ENCODE data around the gene PPL. TPM values are rescaled to one million over a fixed set of nuclear protein-coding genes. Genes with fewer than 3 reads are reported as not detected.
A peak's percentile ranks its signal among the peaks of the same experiment; 100 is the strongest.

Gene PPL
- total and polyA plus RNA-seq, 8 donors, result 30.4 to 77.1 (median 37.2) TPM

DNA sequence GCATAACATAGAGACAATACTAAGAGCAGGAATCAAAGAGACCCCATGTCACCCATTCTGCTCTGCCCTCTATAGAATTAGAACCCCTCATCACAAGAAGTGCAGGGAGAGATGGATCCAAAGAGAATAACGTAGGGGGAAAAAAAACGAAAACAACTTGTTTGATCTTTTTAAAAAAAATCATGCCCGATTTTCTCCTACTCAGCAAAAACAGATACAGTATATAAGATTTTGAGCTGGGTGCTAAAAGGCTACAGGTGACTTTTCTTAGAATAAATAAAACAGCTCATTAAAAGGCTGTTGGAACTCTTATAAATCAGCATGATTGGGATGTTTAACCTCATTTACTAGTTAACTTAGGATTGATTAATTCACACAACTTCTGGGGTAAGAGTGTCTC, 72.2 kb downstream of the PPL start:
- ATAC-seq (no peak), DNase-seq (no peak)
- no peak overlapping the region for H3K4me3 ChIP-seq
- no peaks in the 10 kb centered on the region for H3K27me3 ChIP-seq
- H3K4me1 ChIP-seq, result peaks cover 0 to 51% of the 10 kb centered on the region in 2 donors
- TF ChIP-seq, protein P1, sequence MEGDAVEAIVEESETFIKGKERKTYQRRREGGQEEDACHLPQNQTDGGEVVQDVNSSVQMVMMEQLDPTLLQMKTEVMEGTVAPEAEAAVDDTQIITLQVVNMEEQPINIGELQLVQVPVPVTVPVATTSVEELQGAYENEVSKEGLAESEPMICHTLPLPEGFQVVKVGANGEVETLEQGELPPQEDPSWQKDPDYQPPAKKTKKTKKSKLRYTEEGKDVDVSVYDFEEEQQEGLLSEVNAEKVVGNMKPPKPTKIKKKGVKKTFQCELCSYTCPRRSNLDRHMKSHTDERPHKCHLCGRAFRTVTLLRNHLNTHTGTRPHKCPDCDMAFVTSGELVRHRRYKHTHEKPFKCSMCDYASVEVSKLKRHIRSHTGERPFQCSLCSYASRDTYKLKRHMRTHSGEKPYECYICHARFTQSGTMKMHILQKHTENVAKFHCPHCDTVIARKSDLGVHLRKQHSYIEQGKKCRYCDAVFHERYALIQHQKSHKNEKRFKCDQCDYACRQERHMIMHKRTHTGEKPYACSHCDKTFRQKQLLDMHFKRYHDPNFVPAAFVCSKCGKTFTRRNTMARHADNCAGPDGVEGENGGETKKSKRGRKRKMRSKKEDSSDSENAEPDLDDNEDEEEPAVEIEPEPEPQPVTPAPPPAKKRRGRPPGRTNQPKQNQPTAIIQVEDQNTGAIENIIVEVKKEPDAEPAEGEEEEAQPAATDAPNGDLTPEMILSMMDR (IDR thresholded peaks at IDR 0.05), result no peak
- H3K27ac ChIP-seq, result peak overlapping the region in 1 of 2 donors; percentile 71
- H3K36me3 ChIP-seq, result peaks cover 0 to 55% of the 10 kb centered on the region in 2 donors
- H3K9me3 ChIP-seq, result no peaks in the 10 kb centered on the region
- intact Hi-C loops (cut with DNase I), result no loop called here

DNA sequence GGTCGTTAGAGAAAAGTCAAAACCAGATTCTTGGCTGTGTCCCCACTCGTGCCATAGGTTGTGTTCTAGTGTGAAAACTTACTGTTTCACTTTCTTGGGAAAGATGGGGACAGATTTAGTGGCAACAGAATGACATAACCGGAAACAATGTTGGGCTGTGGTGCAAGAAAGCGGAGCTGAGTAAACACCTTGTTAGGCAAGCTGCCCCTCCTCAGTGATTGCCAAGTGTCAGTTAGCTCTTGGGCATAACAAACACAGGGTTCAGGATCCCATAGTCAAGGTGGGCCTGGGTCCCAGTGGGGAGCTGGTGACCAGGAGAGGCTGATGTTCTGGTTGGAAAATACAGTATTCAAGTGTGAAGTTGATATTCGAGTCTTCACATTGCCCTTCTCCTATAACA, 74.3 kb downstream of the PPL start:
- DNase-seq, result no peak
- peaks cover 0 to 44% of the 10 kb centered on the region in 2 donors for H3K4me1 ChIP-seq
- H3K27ac ChIP-seq, result peak overlapping the region in 1 of 2 donors; percentile 71
- intact Hi-C loops (cut with DNase I), result no loop called here
- TF ChIP-seq, protein P1 (IDR thresholded peaks at IDR 0.05), result no peak
- H3K27me3 ChIP-seq, result no peaks in the 10 kb centered on the region
- no peak overlapping the region for H3K4me3 ChIP-seq
- H3K9me3 ChIP-seq, result no peaks in the 10 kb centered on the region
- H3K36me3 ChIP-seq, result peaks cover 0 to 61% of the 10 kb centered on the region in 2 donors
- peak; percentile 71 for ATAC-seq

DNA sequence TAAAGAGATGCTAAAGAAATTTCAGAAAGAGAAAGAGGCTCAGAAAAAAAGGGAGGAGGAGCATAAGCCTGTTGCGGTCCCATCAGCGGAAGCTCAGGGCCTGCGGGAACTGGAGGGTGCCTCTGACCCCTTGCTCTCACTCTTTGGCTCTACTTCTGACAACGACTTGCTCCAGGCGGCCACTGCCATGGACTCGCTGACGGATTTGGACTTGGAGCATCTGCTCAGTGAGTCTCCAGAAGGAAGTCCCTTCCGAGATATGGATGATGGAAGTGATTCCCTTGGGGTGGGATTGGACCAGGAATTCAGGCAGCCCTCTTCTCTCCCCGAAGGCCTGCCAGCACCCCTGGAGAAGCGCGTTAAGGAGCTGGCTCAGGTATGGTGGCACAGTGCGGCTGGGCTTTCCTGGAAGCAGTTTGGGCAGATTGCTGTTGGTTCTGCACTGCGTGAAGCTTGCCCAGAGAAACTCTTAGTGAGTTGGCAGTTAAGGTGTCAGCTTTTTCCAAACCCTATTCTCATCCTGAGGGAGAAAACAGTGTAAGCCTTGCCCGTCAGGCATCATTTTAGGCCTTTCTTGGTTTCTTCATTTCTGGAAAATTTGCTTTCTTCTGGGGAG, 76.1 kb downstream of the PPL start:
- Histone ChIP-seq H3K4me3 (no peak overlapping the region), H3K36me3 (peaks cover 0 to 67% of the 10 kb centered on the region in 2 donors), H3K4me1 (peaks cover 0 to 44% of the 10 kb centered on the region in 2 donors), H3K27me3 (no peaks in the 10 kb centered on the region), H3K27ac (no peak overlapping the region), H3K9me3 (no peaks in the 10 kb centered on the region)
- no peak for DNase-seq
- TF ChIP-seq, protein P1 (IDR thresholded peaks at IDR 0.05), result no peak
- intact Hi-C loops (cut with DNase I), result no loop called here
- no peak for ATAC-seq

DNA sequence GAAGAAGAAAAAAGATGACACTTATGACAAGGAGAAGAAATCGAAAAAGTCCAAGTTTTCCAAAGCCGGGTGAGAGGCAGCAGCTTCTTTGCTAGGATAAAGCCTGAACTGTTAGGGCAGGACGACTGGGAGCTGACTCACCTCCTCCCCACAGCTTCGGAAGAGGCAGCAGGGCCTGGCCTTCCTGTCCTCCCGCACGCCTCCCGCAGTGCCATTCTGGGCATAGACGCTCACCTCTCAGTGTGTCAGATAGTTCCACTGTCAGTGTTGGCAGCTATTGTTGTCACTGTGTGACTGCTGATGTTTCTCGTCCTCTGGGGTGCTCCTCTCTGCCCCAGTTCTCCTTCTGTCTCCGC, 77.1 kb downstream of the PPL start:
- ATAC-seq (no peak), DNase-seq (no peak)
- Histone ChIP-seq H3K27me3 (no peaks in the 10 kb centered on the region), H3K4me1 (peaks cover 0 to 40% of the 10 kb centered on the region in 2 donors), H3K4me3 (no peak overlapping the region), H3K27ac (no peak overlapping the region), H3K9me3 (no peaks in the 10 kb centered on the region), H3K36me3 (peaks cover 0 to 76% of the 10 kb centered on the region in 2 donors)
- intact Hi-C loops (cut with DNase I), result no loop called here
- TF ChIP-seq, protein P1 (IDR thresholded peaks at IDR 0.05), result no peak

DNA sequence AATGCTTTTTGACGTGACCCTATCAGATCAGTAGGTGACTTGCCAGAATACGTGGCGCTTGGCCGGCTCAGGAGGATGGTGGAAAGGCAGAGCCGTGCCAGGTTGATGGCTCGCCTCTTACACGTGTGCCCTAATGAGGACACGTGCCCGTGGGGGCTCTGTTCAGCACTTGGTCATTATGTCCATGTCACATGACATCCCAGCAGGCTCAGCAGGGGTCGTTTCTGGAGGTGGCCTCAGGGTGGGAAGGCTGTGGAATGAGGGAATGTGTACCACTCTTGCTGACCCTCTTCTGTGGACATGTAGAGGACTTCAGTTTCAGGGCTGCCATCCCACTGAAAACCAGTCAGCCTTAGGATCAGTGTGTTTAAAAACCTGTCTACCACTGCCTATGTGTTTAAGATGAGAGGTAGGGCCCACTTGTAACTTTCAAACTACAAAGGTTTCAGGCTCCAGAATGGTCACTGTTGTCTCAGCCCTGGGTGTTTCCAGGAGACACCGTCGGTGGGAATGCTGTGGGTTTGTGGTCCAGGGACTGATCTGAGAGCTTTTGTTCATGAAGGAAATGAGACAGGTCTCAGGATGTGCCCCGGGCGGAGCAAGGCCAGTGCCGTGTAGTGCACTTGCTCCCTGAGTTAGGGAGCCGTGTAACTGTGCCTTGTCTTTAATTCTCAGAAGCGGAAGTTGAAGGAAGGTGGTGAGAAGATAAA, 77.6 kb downstream of the PPL start:
- Histone ChIP-seq H3K4me3 (no peak overlapping the region), H3K36me3 (peaks cover 0 to 82% of the 10 kb centered on the region in 2 donors), H3K4me1 (peaks cover 0 to 35% of the 10 kb centered on the region in 2 donors), H3K27ac (no peak overlapping the region), H3K9me3 (no peaks in the 10 kb centered on the region), H3K27me3 (no peaks in the 10 kb centered on the region)
- intact Hi-C loops (cut with DNase I), result no loop called here
- no peak for ATAC-seq
- TF ChIP-seq, protein P1 (IDR thresholded peaks at IDR 0.05), result no peak
- no peak for DNase-seq

Measured in left lung (tissue), 10 donors.